Measurements from ENCODE around the gene ADM2. TPM values are rescaled to one million over a fixed set of nuclear protein-coding genes. Genes with fewer than 3 reads are reported as not detected.

Gene ADM2
- total RNA-seq, 1 donor from 2014 or later = 4.4 TPM

GRCh38 chr22:50507991-50508884, 26.9 kb downstream of the ADM2 start, which contains the start of gene NCAPH2:
NCAPH2 (plus strand) TSS chr22:50508224; CDS start chr22:50508338, 114 bp downstream.
- TF ChIP-seq, protein P1, sequence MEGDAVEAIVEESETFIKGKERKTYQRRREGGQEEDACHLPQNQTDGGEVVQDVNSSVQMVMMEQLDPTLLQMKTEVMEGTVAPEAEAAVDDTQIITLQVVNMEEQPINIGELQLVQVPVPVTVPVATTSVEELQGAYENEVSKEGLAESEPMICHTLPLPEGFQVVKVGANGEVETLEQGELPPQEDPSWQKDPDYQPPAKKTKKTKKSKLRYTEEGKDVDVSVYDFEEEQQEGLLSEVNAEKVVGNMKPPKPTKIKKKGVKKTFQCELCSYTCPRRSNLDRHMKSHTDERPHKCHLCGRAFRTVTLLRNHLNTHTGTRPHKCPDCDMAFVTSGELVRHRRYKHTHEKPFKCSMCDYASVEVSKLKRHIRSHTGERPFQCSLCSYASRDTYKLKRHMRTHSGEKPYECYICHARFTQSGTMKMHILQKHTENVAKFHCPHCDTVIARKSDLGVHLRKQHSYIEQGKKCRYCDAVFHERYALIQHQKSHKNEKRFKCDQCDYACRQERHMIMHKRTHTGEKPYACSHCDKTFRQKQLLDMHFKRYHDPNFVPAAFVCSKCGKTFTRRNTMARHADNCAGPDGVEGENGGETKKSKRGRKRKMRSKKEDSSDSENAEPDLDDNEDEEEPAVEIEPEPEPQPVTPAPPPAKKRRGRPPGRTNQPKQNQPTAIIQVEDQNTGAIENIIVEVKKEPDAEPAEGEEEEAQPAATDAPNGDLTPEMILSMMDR (conservative IDR thresholded peaks at IDR 0.05; ENCODE audit: low read depth, low read length) = no peak
- no peak for DNase-seq (ENCODE audit: low read depth)
- peak within 1 kb of the TSS; percentile 99 for H3K4me3 ChIP-seq (ENCODE audit: low read depth, low read length)

DNA sequence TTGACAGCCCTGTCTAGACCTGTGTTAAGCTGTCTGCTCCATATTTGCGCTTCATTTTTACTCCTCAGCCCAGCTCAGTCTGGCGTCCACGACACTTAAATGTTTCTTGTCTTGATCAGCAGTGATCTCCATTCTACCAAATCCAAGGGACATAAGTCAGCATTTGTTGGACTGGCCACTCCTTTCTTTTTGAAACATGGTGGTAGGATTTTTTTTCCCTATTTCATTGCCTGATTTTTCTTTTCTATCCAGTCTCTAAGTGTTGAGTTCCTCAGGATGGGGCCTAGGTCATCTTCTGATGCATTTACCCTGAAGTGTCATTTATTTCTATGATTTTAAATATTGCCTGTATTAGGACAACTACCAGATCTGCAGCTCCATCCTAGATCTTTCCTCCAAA, 27.6 kb downstream of the ADM2 start:
- no peak for DNase-seq (ENCODE audit: low read depth)
- TF ChIP-seq, protein P1 (conservative IDR thresholded peaks at IDR 0.05; ENCODE audit: low read depth, low read length) = no peak
- peak overlapping the region; percentile 80 for H3K4me3 ChIP-seq (ENCODE audit: low read depth, low read length)

DNA sequence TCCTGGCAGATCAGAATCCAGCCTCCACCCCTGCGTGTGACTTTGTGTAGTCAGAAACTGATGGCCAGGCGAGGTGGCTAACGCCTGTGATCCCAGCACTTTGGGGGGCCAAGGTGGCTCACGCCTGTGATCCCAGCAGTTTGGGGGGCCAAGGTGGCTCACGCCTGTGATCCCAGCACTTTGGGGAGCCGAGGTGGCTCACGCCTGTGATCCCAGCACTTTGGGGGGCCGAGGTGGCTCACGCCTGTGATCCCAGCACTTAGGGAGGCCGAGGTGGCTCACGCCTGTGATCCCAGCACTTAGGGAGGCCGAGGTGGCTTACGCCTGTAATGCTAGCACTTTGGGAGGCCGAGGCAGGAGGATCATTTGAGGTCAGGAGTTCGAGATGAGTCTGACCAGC, 31.8 kb downstream of the ADM2 start:
- DNase-seq (ENCODE audit: low read depth) = no peak
- TF ChIP-seq, protein P1 (conservative IDR thresholded peaks at IDR 0.05; ENCODE audit: low read depth, low read length) = no peak
- no peak overlapping the region for H3K4me3 ChIP-seq (ENCODE audit: low read depth, low read length)

DNA sequence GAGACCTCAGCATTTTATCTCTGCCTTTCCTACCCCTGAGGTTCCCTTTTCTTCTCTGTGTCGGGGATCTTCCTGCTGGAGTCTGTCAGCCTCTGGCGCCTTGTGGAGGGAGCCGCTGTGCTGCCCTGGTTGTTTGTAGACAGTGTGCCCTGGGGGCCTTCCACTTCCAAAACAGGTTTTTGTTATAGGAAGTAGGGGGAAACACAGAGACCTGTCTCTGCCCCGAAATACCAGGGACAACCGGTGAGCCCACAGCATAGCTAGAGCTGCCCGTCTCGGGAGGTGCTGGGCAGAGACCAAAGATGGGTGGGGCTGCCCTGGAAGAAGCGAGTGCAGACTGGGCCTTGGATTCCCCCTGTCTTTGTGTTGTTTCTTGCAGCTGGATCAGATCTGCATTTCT, 34.7 kb downstream of the ADM2 start:
- DNase-seq (ENCODE audit: low read depth) = no peak
- TF ChIP-seq, protein P1 (conservative IDR thresholded peaks at IDR 0.05; ENCODE audit: low read depth, low read length) = no peak

GRCh38 chr22:50516891-50517290, 35.5 kb downstream of the ADM2 start:
- TF ChIP-seq, protein P1 (conservative IDR thresholded peaks at IDR 0.05; ENCODE audit: low read depth, low read length) = no peak
- H3K4me3 ChIP-seq (ENCODE audit: low read depth, low read length) = no peak overlapping the region
- DNase-seq (ENCODE audit: low read depth) = no peak

More for the DNA sequence above, 34.7 kb downstream of the ADM2 start:
- H3K4me3 ChIP-seq (ENCODE audit: low read depth, low read length) = no peak overlapping the region

DNA sequence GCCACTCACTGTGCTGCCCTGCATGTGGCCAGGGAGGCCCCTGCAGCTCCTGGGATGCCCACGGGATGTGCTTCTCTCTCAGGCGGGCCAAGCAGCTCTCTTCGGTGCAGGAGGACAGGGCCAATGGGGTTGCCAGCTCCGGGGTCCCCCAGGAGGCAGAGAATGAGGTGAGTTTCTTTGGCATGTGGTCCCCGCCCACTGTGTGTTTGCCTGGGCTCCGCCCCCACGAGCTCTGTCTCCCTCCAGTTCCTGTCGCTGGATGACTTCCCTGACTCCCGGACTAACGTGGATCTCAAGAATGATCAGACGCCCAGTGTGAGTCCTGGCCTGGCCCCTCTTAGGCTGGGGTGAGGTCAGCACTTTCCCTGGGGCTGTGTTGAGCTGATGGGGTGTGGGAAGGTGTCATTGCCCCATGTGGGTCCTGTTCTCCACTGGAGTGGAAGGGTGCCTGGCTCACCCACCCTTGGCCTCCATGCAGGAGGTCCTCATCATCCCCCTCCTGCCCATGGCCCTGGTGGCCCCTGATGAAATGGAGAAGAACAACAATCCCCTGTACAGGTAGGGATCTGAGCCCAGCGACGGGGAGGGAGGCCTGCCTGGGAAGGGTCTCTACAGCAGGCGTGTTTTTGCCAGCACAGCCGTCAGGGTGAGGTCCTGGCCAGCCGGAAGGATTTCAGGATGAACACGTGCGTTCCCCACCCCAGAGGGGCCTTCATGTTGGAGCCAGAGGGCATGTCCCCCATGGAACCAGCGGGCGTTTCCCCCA, 36.3 kb downstream of the ADM2 start:
- TF ChIP-seq, protein P1 (conservative IDR thresholded peaks at IDR 0.05; ENCODE audit: low read depth, low read length) = no peak
- DNase-seq (ENCODE audit: low read depth) = no peak
- H3K4me3 ChIP-seq (ENCODE audit: low read depth, low read length) = no peak overlapping the region
